ENCODE measurements around the gene KRTAP7-1. TPM values are rescaled to one million over a fixed set of nuclear protein-coding genes. Genes with fewer than 3 reads are reported as not detected.

The KRTAP7-1 gene
- total RNA-seq (2014; rRNA removed; shearing (Covaris generic)) = not detected in 2 replicates

DNA sequence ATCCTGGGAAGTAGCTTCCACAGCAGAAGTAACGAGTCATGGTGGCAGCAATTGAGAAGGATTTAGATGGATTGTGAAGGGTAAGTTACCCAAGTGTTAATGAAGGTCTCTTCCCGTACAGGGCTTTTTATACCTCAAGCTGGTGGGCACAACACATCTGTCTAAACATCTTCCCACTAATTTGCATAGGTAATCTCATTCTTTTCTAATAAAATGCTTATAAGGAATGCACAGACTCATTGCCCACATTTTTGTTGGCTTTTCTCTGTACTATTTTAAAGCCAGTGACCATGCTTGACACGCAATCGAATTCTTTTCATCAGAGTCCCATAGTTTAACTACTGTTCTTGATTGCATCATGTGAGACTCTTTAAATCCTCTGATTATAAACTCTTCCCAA is at the start of gene KRTAP7-1:
Gene KRTAP7-1, minus strand, starts transcription at position 101 of the 400 bp plus-strand sequence. Its CDS starts 61 bp downstream, at position 40.
- DNase-seq = no peak
- no peak within 1 kb of the TSS for H3K4me3 ChIP-seq
- no peaks in the 10 kb centered on the region for H3K9me3 ChIP-seq (replicated peaks)
- peaks cover 4% of the 10 kb centered on the region; the same call in 1 of the 2 replicates for H3K27me3 ChIP-seq
- no peaks in the 10 kb centered on the region for H3K4me1 ChIP-seq
- H3K36me3 ChIP-seq = no peaks in the 10 kb centered on the region
- H3K27ac ChIP-seq = no peak within 1 kb of the TSS

GRCh38 chr21:30874526-30874925 is 45.0 kb upstream of the KRTAP7-1 start:
- DNase-seq = no peak
- H3K27ac ChIP-seq = no peak overlapping the region
- no peaks in the 10 kb centered on the region for H3K27me3 ChIP-seq
- H3K4me3 ChIP-seq = no peak overlapping the region
- H3K36me3 ChIP-seq = no peaks in the 10 kb centered on the region
- H3K4me1 ChIP-seq = no peaks in the 10 kb centered on the region
- H3K9me3 ChIP-seq (replicated peaks) = no peaks in the 10 kb centered on the region; the same call in 1 of the 2 replicates

GRCh38 chr21:30847627-30848500 is 18.3 kb upstream of the KRTAP7-1 start:
- Histone ChIP-seq H3K4me1 (no peaks in the 10 kb centered on the region), H3K27me3 (no peaks in the 10 kb centered on the region; the same call in 1 of the 2 replicates), H3K9me3 (replicated peaks) (no peaks in the 10 kb centered on the region), H3K36me3 (no peaks in the 10 kb centered on the region), H3K4me3 (no peak overlapping the region), H3K27ac (no peak overlapping the region)
- DNase-seq = no peak

GRCh38 chr21:30842990-30843389 is 13.4 kb upstream of the KRTAP7-1 start:
- Histone ChIP-seq H3K27ac (no peak overlapping the region), H3K4me1 (no peaks in the 10 kb centered on the region), H3K36me3 (no peaks in the 10 kb centered on the region), H3K9me3 (replicated peaks) (no peaks in the 10 kb centered on the region), H3K4me3 (no peak overlapping the region), H3K27me3 (no peaks in the 10 kb centered on the region; the same call in 1 of the 2 replicates)
- DNase-seq = no peak

DNA sequence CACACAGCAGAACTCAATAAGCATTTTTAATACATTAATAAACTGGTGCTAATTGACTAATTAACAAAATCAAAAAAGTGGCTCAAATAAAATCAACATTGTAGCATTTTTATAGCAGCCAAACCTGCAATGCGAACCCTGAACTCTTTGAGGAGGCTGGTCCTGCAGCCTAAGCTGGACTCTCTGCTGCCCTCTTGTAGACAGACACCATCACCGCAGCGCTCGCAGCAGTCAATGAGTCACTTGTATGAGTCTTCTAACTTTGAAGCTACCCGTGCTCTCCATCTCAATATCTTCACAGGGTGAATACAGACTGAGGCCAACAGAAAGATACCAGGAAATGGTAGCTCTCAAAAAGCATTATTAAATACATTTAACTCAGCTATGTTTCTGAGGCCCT is 9.7 kb upstream of the KRTAP7-1 start:
- H3K27ac ChIP-seq = no peak overlapping the region
- H3K9me3 ChIP-seq (replicated peaks) = no peaks in the 10 kb centered on the region
- DNase-seq = peak; percentile 32 to 51
- no peak overlapping the region for H3K4me3 ChIP-seq
- H3K4me1 ChIP-seq = no peaks in the 10 kb centered on the region
- H3K27me3 ChIP-seq = no peaks in the 10 kb centered on the region; the same call in 1 of the 2 replicates
- H3K36me3 ChIP-seq = no peaks in the 10 kb centered on the region

DNA sequence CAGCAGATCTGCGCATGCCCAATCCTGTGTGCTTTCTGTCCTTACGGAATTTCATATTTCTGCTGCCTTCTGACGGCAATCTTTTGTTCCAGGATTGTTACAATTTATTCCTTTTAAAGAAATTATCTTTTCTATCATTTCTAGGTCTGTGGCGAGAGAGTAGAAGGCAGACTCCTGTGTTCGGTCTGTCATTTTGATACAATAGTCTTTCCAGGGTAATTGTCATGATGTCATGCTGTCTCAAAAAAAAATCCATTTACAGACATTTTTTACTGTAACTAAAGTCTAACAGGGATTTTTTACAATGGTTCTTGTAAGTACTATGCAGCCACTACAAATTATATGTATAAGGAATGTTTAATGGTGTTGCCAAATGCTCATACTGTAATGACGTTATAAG is 9.0 kb upstream of the KRTAP7-1 start:
- no peak for DNase-seq
- Histone ChIP-seq H3K36me3 (no peaks in the 10 kb centered on the region), H3K27me3 (peaks cover 4% of the 10 kb centered on the region; the same call in 1 of the 2 replicates), H3K27ac (no peak overlapping the region), H3K9me3 (replicated peaks) (no peaks in the 10 kb centered on the region), H3K4me3 (no peak overlapping the region), H3K4me1 (no peaks in the 10 kb centered on the region)

DNA sequence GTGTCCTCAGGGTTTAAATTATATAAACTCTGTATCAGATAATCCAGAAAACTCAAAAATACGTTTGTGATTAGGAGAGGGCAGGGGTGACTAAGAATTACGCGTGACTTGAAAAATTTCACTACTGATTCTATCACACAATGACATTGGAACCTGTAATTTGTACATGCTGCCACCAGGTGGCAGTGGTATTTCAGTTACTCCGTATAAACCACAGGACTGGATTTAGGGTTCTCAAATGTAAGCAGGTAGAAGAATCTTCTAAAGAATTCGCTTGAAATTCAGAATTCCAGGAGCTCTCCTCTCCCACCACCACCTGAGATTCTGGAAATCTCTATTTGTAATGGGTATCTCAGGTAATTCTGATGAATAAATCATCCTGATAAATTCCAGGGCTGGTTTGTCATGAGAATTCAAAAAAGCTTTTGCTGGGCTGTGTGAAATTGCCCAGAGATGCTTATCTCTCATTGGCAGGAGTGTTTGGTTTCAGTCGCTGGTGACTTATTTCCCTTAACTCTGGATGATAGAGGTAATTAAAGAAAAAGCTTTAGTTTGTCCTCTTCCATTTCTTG is 1.7 kb upstream of the KRTAP7-1 start:
- Histone ChIP-seq H3K4me3 (no peak overlapping the region), H3K27ac (no peak overlapping the region), H3K36me3 (no peaks in the 10 kb centered on the region), H3K27me3 (peaks cover 4% of the 10 kb centered on the region; the same call in 1 of the 2 replicates), H3K4me1 (no peaks in the 10 kb centered on the region), H3K9me3 (replicated peaks) (no peaks in the 10 kb centered on the region)
- DNase-seq = peak; percentile 31 to 69

DNA sequence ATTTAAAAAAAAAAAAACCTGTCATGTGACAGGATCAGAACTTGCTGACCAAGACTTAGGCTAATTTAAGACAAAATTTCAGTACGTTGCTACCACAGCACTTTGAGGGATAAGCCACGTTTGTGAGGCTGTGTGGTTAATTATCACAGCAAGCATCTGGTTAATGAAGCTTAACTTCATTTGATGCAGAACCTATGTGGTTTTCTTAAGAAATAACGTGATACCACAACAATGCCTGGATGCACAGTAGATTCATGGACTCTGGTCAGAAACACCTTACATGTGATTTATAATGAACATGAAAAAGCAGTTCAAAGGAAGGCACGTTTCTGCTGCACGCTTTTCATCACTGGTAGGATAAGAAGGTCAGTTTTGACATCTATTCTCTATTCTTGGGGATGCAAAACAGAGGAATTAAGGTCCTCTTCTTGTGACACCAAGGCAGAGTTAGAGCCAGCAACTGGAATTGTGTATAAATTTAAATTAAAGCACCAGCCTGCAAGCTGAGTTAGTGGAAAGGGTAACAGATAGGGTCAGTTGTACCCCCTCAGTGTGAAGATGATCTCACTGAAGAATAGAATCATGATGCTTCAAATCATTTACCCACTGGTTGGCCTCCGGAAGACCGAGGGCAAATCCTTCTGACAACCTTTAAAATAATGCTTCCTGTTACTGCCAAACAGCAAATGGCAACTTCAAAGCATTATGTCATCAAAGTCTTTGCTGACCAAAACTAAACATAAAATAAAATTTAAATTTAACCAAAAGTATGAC is 10.5 kb downstream of the KRTAP7-1 start:
- no peaks in the 10 kb centered on the region for H3K9me3 ChIP-seq (replicated peaks)
- no peak for DNase-seq
- no peaks in the 10 kb centered on the region for H3K36me3 ChIP-seq
- H3K4me1 ChIP-seq = no peaks in the 10 kb centered on the region
- no peak overlapping the region for H3K4me3 ChIP-seq
- H3K27ac ChIP-seq = no peak overlapping the region
- no peaks in the 10 kb centered on the region for H3K27me3 ChIP-seq

DNA sequence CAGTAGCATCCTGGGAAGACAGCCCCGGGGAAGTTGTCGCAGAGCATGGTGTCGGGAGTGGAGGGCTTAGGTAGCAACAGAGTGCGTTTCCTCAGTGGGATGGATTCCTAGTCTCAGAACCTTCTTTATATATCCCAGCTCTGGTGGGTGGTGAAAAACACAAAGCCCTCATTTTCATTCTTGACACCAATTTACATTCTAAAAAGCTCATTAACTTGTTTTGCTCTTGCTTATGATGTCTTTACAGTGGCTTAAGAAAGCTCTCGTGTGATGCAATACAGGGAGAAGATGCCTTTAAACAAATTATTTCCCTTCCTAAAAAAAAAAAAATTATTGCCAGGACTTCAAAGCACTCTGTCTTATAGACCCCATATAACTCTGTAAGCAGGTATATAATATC is 16.4 kb downstream of the KRTAP7-1 start, which contains the start of gene KRTAP8-1:
Gene KRTAP8-1, minus strand, starts transcription at position 101 of the 400 bp plus-strand sequence. Its CDS starts 54 bp downstream, at position 47.
- H3K36me3 ChIP-seq = no peaks in the 10 kb centered on the region
- no peaks in the 10 kb centered on the region for H3K27me3 ChIP-seq
- H3K4me3 ChIP-seq = no peak within 1 kb of the TSS
- DNase-seq = no peak
- no peaks in the 10 kb centered on the region for H3K9me3 ChIP-seq (replicated peaks)
- H3K4me1 ChIP-seq = no peaks in the 10 kb centered on the region
- no peak within 1 kb of the TSS for H3K27ac ChIP-seq

DNA sequence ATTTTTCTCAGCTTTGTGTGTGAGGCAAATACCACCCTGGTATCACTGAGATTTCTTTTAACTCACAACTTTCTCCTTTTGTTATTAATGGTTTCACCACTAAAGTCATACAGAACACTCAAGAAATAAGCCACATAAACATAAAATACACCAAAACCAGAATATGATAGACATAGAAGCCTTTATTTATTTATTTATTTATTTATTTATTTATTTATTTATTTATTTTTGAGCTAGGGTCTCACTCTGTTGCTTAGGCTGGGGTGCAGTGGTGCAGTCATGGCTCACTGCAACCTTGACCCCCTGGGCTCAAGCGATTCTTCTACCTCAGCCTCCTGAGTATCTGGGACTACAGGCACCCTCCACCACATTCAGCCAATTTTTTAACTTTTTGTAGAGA is 29.0 kb downstream of the KRTAP7-1 start:
- no peak overlapping the region for H3K27ac ChIP-seq
- no peak overlapping the region for H3K4me3 ChIP-seq

GRCh38 chr21:30793581-30794314 is 35.8 kb downstream of the KRTAP7-1 start:
- H3K27ac ChIP-seq = no peak overlapping the region
- no peaks in the 10 kb centered on the region for H3K9me3 ChIP-seq (replicated peaks)
- H3K4me3 ChIP-seq = no peak overlapping the region

More for the DNA sequence above, 29.0 kb downstream of the KRTAP7-1 start:
- Histone ChIP-seq H3K4me1 (no peaks in the 10 kb centered on the region), H3K36me3 (no peaks in the 10 kb centered on the region), H3K9me3 (replicated peaks) (no peaks in the 10 kb centered on the region), H3K27me3 (no peaks in the 10 kb centered on the region)
- DNase-seq = no peak

DNA sequence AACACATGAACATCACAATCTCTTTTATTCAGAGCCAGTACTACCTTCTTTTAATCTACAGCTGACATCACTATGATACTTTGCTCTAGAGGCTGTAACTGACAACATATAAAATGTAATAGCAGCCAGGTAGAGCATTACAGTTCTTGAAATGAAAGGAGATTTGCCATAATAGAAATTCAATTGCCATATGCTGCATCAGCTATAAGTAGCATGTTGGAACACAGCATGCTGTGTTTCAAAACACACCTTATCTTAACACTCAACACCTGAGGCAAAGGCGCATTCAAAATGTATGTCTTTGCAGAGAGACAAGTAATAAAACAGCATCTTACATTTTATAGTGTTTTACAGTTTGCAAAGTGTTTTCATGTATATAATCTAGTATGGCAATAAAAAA is 50.3 kb downstream of the KRTAP7-1 start:
- DNase-seq = no peak
- no peaks in the 10 kb centered on the region for H3K4me1 ChIP-seq
- no peak overlapping the region for H3K4me3 ChIP-seq
- H3K9me3 ChIP-seq (replicated peaks) = no peaks in the 10 kb centered on the region
- H3K36me3 ChIP-seq = no peaks in the 10 kb centered on the region
- peaks cover 19% of the 10 kb centered on the region for H3K27me3 ChIP-seq
- H3K27ac ChIP-seq = no peak overlapping the region

More at GRCh38 chr21:30793581-30794314, 35.8 kb downstream of the KRTAP7-1 start:
- Histone ChIP-seq H3K4me1 (no peaks in the 10 kb centered on the region), H3K36me3 (no peaks in the 10 kb centered on the region), H3K27me3 (0 out of 2 replicates have a peak, but pooled peaks cover 5% of the 10 kb centered on the region)
- DNase-seq = no peak
